HEK293 (cell line): ENCODE measurements around the gene RNF144B.

ENCODE experiments used
- CTCF ChIA-PET: fragments of 350-600 bp; formaldehyde crosslinking; extraction: SDS; loops from one replicate; lab custom pipeline; 2021; ENCODE audit warnings: antibody characterized with exemption; lab: Yijun Ruan, JAX
- POLR2A ChIA-PET: fragments of 300-600 bp; formaldehyde crosslinking; extraction: SDS; loops from one replicate; lab custom pipeline; 2020; ENCODE audit warnings: antibody characterized with exemption, inconsistent platforms; lab: Yijun Ruan, JAX
- H3K27ac ChIP-seq: fragments of 200-500 bp; sonication (Bioruptor generic); 2 replicates; pipeline ENCODE4 v1.5.1; 2014; ENCODE audit warnings: low read depth, low read length, control low read depth, inconsistent platforms; ENCODE audit errors: extremely low read depth
- H3K36me3 ChIP-seq, 2 experiments: fragments of 200-500 bp in 1 of 2; sonication (Bioruptor generic) in 1 of 2; 1 replicate in 1 of 2; 2 replicates in 1 of 2; pipeline ENCODE4 v1.5.1; 2014 to 2017; ENCODE audit warnings: inconsistent platforms in 2 of 2, low read length in 2 of 2; ENCODE audit not compliant: control insufficient read depth in 2 of 2, insufficient read depth in 1 of 2
- H3K4me1 ChIP-seq: fragments of 200-500 bp; sonication (Bioruptor generic); 2 replicates; pipeline ENCODE4 v1.5.1; 2014; ENCODE audit warnings: mild to moderate bottlenecking, low read length, inconsistent platforms; ENCODE audit not compliant: control insufficient read depth, insufficient read depth
- H3K4me3 ChIP-seq: 2 replicates; pipeline ENCODE4 v1.5.1; 2011; ENCODE audit warnings: low read depth, mild to moderate bottlenecking, control low read depth, low read length, moderate library complexity
- H3K9me3 ChIP-seq: fragments of 200-500 bp; sonication (Bioruptor generic); 2 replicates; pipeline ENCODE4 v1.5.1; 2014; ENCODE audit warnings: low read depth, low read length, inconsistent platforms; ENCODE audit not compliant: control insufficient read depth, insufficient read depth
- HOXD13 ChIP-seq: sonication (generic); formaldehyde crosslinking; IDR thresholded peaks from 2 replicates; pipeline ENCODE4 v1.8.0; 2022; ENCODE audit warnings: missing genetic modification reagents, borderline replicate concordance
- KLF10 ChIP-seq: fragments of 450-650 bp; IDR thresholded peaks from 2 replicates; pipeline ENCODE4 v1.5.1; 2018; ENCODE audit warnings: missing biosample characterization, mild to moderate bottlenecking, missing genetic modification characterization
- MYNN ChIP-seq: fragments of 450-650 bp; formaldehyde crosslinking; IDR thresholded peaks from 2 replicates; pipeline ENCODE4 v1.5.1; 2016; ENCODE audit warnings: missing biosample characterization, missing genetic modification characterization, borderline replicate concordance
- OVOL3 ChIP-seq: fragments of 450-650 bp; formaldehyde crosslinking; IDR thresholded peaks from 2 replicates; pipeline ENCODE4 v1.5.1; 2016; ENCODE audit warnings: missing biosample characterization, missing genetic modification characterization
- SP2 ChIP-seq: fragments of 450-650 bp; formaldehyde crosslinking; IDR thresholded peaks from 2 replicates; pipeline ENCODE4 v1.5.1; 2016; ENCODE audit warnings: missing biosample characterization, missing genetic modification characterization
- ZFHX2 ChIP-seq: fragments of 450-650 bp; formaldehyde crosslinking; conservative IDR thresholded peaks from 2 replicates; pipeline ENCODE4 v1.5.1; 2016; ENCODE audit warnings: missing biosample characterization, missing genetic modification characterization
- ZFP3 ChIP-seq: fragments of 450-650 bp; formaldehyde crosslinking; IDR thresholded peaks from 2 replicates; pipeline ENCODE4 v1.5.1; 2016; ENCODE audit warnings: low read depth, missing biosample characterization, missing genetic modification characterization
- ZNF24 ChIP-seq: fragments of 450-650 bp; formaldehyde crosslinking; IDR thresholded peaks from 2 replicates; pipeline ENCODE4 v1.5.1; 2016; ENCODE audit warnings: missing biosample characterization, missing genetic modification characterization
- ZNF600 ChIP-seq: fragments of 450-650 bp; formaldehyde crosslinking; IDR thresholded peaks from 2 replicates; pipeline ENCODE4 v1.5.1; 2016; ENCODE audit warnings: missing biosample characterization, missing genetic modification characterization
- ZNF623 ChIP-seq: fragments of 450-650 bp; formaldehyde crosslinking; IDR thresholded peaks from 2 replicates; pipeline ENCODE4 v1.5.1; 2016; ENCODE audit warnings: missing biosample characterization, missing genetic modification characterization
- ZSCAN30 ChIP-seq: fragments of 450-650 bp; IDR thresholded peaks from 2 replicates; pipeline ENCODE4 v1.5.1; 2018; ENCODE audit warnings: missing biosample characterization, mild to moderate bottlenecking, missing genetic modification characterization, moderate library complexity
- ZXDB ChIP-seq: fragments of 450-650 bp; formaldehyde crosslinking; IDR thresholded peaks from 2 replicates; pipeline ENCODE4 v1.5.1; 2016; ENCODE audit warnings: missing biosample characterization, missing genetic modification characterization
- TF ChIP-seq, protein P1 (sequence below): fragments of 450-650 bp; formaldehyde crosslinking; IDR thresholded peaks from 2 replicates; pipeline ENCODE4 v1.5.1; 2016; ENCODE audit warnings: missing biosample characterization, missing genetic modification characterization
- TF ChIP-seq, protein P2 (sequence below): fragments of 450-650 bp; formaldehyde crosslinking; IDR thresholded peaks from 2 replicates; pipeline ENCODE4 v1.5.1; 2016; ENCODE audit warnings: missing biosample characterization, missing genetic modification characterization, borderline replicate concordance
- TF ChIP-seq, protein P3 (sequence below): IDR thresholded peaks from 2 replicates; pipeline ENCODE4 v1.6.1; 2011; ENCODE audit warnings: mild to moderate bottlenecking, low read depth, low read length, borderline replicate concordance
- TF ChIP-seq, protein P4 (sequence below): fragments of 450-650 bp; formaldehyde crosslinking; IDR thresholded peaks from 2 replicates; pipeline ENCODE4 v1.5.1; 2017; ENCODE audit warnings: missing biosample characterization, missing genetic modification characterization

The RNF144B gene

DNA sequence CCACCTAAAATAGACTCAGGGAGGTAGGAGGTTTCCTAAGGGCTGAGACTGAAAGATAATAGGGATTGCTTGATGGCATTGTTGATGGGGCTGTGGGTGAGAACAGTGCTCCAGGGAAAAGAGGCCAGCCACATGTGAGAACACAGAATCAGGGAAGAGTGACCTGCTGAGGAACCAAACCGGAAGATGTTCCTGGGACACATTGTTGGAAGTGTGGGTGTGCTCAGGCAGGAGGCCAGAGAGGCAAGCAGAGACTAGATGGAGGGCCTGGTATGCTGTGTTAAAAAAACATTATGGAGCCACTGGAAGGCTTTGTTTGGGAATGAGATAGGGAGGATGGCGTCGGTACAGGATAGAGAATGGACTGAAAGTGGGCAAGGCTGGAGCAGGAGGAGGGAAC is 23.3 kb downstream of the RNF144B start:
- H3K27ac ChIP-seq = no peak overlapping the region
- CTCF ChIA-PET = interaction anchor here (0.6 kb wide), 1 partner anchor 614 kb away, joined by 3 read pairs; no protein-coding TSS in a partner anchor
- 0 out of 2 replicates have a peak, but pooled peaks have one; percentile 13 for TF ChIP-seq ZFHX2 (tag by site-specific recombination)
- 0 out of 2 replicates have a peak, but pooled peaks have one; percentile 13 for TF ChIP-seq ZNF600 (tag by site-specific recombination)
- TF ChIP-seq MYNN (tag by site-specific recombination) = no peak
- TF ChIP-seq, all 188 proteins: peak for 2
- no peak overlapping the region for H3K4me3 ChIP-seq
- peaks cover 7% of the 10 kb centered on the region; the same call in 1 of the 2 replicates for H3K4me1 ChIP-seq
- H3K9me3 ChIP-seq = no peaks in the 10 kb centered on the region
- no peaks in the 10 kb centered on the region for H3K36me3 ChIP-seq
- POLR2A ChIA-PET = no interaction called here

DNA sequence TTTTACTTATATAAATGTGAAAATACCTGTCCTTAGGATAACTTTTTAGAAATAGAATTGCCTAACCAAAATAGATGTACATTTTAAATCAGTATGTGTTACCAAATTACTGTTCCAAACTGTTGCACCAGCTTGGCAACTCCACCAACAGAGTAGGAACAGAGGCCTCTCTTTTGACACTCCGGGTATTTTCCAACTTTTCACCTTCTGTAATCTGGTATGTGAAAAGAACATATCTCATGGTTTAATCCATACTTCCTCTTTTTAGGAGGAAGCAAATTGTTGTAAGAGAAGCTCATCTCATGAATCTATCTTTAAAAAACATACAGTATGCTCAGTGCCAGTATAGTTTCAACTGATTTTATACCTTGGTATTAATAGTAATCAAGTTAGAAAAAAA is 24.9 kb downstream of the RNF144B start:
- Histone ChIP-seq H3K27ac (no peak overlapping the region), H3K4me3 (no peak overlapping the region), H3K36me3 (no peaks in the 10 kb centered on the region), H3K9me3 (no peaks in the 10 kb centered on the region), H3K4me1 (no peaks in the 10 kb centered on the region)
- POLR2A ChIA-PET = no interaction called here
- CTCF ChIA-PET = no interaction called here
- TF ChIP-seq ZNF623 (tag by site-specific recombination) (no peak), ZXDB (tag by site-specific recombination) (no peak), HOXD13 (CRISPR knock-in tag) (no peak), OVOL3 (no peak), ZSCAN30 (no peak), ZNF24 (tag by site-specific recombination) (no peak), KLF10 (tag by site-specific recombination) (no peak), ZFP3 (tag by site-specific recombination) (no peak), SP2 (tag by site-specific recombination) (no peak)
- TF ChIP-seq, protein P1, sequence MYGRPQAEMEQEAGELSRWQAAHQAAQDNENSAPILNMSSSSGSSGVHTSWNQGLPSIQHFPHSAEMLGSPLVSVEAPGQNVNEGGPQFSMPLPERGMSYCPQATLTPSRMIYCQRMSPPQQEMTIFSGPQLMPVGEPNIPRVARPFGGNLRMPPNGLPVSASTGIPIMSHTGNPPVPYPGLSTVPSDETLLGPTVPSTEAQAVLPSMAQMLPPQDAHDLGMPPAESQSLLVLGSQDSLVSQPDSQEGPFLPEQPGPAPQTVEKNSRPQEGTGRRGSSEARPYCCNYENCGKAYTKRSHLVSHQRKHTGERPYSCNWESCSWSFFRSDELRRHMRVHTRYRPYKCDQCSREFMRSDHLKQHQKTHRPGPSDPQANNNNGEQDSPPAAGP (tag by site-specific recombination) = no peak
- TF ChIP-seq, protein P2, sequence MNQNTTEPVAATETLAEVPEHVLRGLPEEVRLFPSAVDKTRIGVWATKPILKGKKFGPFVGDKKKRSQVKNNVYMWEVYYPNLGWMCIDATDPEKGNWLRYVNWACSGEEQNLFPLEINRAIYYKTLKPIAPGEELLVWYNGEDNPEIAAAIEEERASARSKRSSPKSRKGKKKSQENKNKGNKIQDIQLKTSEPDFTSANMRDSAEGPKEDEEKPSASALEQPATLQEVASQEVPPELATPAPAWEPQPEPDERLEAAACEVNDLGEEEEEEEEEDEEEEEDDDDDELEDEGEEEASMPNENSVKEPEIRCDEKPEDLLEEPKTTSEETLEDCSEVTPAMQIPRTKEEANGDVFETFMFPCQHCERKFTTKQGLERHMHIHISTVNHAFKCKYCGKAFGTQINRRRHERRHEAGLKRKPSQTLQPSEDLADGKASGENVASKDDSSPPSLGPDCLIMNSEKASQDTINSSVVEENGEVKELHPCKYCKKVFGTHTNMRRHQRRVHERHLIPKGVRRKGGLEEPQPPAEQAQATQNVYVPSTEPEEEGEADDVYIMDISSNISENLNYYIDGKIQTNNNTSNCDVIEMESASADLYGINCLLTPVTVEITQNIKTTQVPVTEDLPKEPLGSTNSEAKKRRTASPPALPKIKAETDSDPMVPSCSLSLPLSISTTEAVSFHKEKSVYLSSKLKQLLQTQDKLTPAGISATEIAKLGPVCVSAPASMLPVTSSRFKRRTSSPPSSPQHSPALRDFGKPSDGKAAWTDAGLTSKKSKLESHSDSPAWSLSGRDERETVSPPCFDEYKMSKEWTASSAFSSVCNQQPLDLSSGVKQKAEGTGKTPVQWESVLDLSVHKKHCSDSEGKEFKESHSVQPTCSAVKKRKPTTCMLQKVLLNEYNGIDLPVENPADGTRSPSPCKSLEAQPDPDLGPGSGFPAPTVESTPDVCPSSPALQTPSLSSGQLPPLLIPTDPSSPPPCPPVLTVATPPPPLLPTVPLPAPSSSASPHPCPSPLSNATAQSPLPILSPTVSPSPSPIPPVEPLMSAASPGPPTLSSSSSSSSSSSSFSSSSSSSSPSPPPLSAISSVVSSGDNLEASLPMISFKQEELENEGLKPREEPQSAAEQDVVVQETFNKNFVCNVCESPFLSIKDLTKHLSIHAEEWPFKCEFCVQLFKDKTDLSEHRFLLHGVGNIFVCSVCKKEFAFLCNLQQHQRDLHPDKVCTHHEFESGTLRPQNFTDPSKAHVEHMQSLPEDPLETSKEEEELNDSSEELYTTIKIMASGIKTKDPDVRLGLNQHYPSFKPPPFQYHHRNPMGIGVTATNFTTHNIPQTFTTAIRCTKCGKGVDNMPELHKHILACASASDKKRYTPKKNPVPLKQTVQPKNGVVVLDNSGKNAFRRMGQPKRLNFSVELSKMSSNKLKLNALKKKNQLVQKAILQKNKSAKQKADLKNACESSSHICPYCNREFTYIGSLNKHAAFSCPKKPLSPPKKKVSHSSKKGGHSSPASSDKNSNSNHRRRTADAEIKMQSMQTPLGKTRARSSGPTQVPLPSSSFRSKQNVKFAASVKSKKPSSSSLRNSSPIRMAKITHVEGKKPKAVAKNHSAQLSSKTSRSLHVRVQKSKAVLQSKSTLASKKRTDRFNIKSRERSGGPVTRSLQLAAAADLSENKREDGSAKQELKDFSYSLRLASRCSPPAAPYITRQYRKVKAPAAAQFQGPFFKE (tag by site-specific recombination) = no peak
- TF ChIP-seq, protein P3, sequence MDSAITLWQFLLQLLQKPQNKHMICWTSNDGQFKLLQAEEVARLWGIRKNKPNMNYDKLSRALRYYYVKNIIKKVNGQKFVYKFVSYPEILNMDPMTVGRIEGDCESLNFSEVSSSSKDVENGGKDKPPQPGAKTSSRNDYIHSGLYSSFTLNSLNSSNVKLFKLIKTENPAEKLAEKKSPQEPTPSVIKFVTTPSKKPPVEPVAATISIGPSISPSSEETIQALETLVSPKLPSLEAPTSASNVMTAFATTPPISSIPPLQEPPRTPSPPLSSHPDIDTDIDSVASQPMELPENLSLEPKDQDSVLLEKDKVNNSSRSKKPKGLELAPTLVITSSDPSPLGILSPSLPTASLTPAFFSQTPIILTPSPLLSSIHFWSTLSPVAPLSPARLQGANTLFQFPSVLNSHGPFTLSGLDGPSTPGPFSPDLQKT = no peak
- TF ChIP-seq, protein P4, sequence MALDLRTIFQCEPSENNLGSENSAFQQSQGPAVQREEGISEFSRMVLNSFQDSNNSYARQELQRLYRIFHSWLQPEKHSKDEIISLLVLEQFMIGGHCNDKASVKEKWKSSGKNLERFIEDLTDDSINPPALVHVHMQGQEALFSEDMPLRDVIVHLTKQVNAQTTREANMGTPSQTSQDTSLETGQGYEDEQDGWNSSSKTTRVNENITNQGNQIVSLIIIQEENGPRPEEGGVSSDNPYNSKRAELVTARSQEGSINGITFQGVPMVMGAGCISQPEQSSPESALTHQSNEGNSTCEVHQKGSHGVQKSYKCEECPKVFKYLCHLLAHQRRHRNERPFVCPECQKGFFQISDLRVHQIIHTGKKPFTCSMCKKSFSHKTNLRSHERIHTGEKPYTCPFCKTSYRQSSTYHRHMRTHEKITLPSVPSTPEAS (tag by site-specific recombination) = no peak
